H1 (cell line): ENCODE measurements around the gene BORCS6.

ENCODE experiments used
- CBX8 ChIP-seq: fragments of 300-800, 300-1000 bp; sonication (generic); IDR thresholded peaks from 2 replicates; pipeline ENCODE4 v1.7.1; 2016; ENCODE audit warnings: low read depth, low read length, borderline replicate concordance
- POLR2A ChIP-seq, 2 experiments: IDR thresholded peaks; 1 replicate in 1 of 2; 2 replicates in 1 of 2; pipeline ENCODE4 v1.6.1; 2011; ENCODE audit warnings: low read depth in 2 of 2, low read length in 2 of 2, mild to moderate bottlenecking in 2 of 2; ENCODE audit errors: control extremely low read depth in 1 of 2
- SIN3A ChIP-seq, 2 experiments: IDR thresholded peaks in 1 of 2; conservative IDR thresholded peaks in 1 of 2; 2 replicates each; pipeline ENCODE4 v1.6.1; 2011 to 2012; ENCODE audit warnings: low read length in 2 of 2, improper control_type of control experiment in 1 of 2, low read depth in 1 of 2, mild to moderate bottlenecking in 1 of 2
- ZNF274 ChIP-seq: IDR thresholded peaks from 2 replicates; pipeline ENCODE4 v1.7.0; 2012; ENCODE audit warnings: low read length, borderline replicate concordance; ENCODE audit errors: extremely low read depth

DNA sequence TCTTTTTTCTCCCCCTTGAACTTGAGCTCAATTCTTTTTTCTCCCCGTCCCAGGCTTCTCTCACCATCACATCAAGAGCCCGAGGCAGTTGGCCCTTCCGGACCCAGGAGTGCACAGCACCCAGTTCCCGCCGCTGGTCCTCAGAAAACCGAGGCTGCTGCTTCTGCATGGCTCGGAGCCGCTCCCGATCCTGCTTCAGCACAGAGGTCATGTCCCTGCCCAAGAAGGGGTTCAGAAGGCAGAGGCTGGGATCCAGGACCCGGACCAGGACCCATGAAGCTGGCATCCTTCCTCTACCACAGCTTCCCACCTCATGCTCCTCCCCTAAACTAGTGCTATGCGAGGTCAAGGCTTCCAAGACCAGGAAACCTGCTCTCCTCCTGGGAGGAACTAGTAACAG lies 48.2 kb downstream of the BORCS6 start:
- no peak for TF ChIP-seq CBX8
- TF ChIP-seq SIN3A (conservative IDR thresholded peaks at IDR 0.05 in 1 of 2, IDR thresholded peaks at IDR 0.05 in 1 of 2; ENCODE audit: low read depth in 1 of 2, low read length in 2 of 2) = no peak
- no peak for TF ChIP-seq POLR2A (IDR thresholded peaks at IDR 0.05; ENCODE audit: control extremely low read depth in 1 of 2, low read depth in 2 of 2, low read length in 2 of 2)
- no peak for TF ChIP-seq ZNF274
